Nephron (organoid): Measurements from ENCODE around the gene LY6G5C.

Experiments used
- H3K27ac Mint-ChIP-seq, 3 experiments: 2 replicates each; pipeline ENCODE4 v1.8.0; 2020; ENCODE audit warnings: mixed read lengths in 3 of 3, mild to moderate bottlenecking in 2 of 3, moderate library complexity in 1 of 3
- H3K27me3 Mint-ChIP-seq: 2 replicates; pipeline ENCODE4 v1.8.0; 2021; ENCODE audit warnings: low read depth, mild to moderate bottlenecking, moderate library complexity, mixed read lengths
- H3K36me3 Mint-ChIP-seq: 2 replicates; pipeline ENCODE4 v1.8.0; 2020; ENCODE audit warnings: low read depth, mixed read lengths
- H3K4me1 Mint-ChIP-seq: 2 replicates; pipeline ENCODE4 v1.8.0; 2020; ENCODE audit warnings: mixed read lengths
- H3K4me3 Mint-ChIP-seq, 3 experiments: 2 replicates each; pipeline ENCODE4 v1.8.0; 2020; ENCODE audit warnings: mild to moderate bottlenecking in 3 of 3, mixed read lengths in 3 of 3, moderate library complexity in 2 of 3
- H3K9me3 Mint-ChIP-seq: 2 replicates; pipeline ENCODE4 v1.8.0; 2020; ENCODE audit warnings: mixed read lengths
- TF ChIP-seq, protein P1 (sequence below), 3 experiments: fragments of 200-600 bp; sonication (generic); IDR thresholded peaks; one replicate each; pipeline ENCODE4 v1.5.0; 2021; ENCODE audit warnings: antibody characterized with exemption in 3 of 3; ENCODE audit not compliant: unreplicated experiment in 3 of 3

LY6G5C gene

DNA sequence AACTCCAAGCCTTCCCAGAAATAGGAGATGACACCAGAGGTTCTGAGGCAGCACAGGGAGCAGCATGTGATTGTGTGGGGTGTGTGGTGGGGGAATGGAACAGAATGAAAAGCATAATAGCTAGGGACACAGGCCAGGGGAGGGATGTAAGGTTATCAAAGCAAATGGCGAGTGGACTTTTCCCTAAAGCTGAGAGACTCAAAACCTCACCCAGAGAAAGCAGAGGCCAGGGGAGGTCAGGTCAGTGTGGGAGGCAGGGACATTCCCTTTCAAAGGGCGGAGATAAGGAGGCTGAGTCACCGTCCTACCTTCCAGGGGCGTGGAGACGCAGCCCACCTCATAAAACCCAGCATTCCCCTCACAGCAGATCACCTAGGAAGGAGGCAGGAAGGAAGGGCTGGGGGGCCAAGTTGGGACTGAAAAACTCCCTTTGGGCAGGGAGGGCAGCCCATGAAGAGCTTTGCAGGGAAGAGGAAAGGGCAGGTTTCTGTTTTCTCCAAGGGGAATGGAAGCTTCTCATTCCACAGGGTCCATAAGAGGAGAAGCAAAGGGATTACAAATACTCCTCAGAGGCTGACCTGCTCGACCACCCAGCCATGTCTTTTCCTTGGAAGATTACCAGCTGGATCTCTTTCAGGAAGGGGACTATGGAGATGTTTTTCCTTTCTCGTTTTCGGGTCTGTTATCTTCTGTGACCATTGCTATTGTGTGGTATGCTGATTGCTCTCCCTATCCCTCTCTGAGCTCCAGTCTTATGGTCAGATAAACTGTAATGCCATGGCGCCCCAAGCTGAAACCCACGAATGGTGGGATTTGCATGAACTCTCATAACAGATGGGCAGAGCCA lies 9.6 kb upstream of the LY6G5C start:
- no peaks in the 10 kb centered on the region for H3K9me3 Mint-ChIP-seq
- H3K27me3 Mint-ChIP-seq = no peaks in the 10 kb centered on the region
- H3K4me1 Mint-ChIP-seq = peaks cover 8% of the 10 kb centered on the region
- TF ChIP-seq, protein P1, sequence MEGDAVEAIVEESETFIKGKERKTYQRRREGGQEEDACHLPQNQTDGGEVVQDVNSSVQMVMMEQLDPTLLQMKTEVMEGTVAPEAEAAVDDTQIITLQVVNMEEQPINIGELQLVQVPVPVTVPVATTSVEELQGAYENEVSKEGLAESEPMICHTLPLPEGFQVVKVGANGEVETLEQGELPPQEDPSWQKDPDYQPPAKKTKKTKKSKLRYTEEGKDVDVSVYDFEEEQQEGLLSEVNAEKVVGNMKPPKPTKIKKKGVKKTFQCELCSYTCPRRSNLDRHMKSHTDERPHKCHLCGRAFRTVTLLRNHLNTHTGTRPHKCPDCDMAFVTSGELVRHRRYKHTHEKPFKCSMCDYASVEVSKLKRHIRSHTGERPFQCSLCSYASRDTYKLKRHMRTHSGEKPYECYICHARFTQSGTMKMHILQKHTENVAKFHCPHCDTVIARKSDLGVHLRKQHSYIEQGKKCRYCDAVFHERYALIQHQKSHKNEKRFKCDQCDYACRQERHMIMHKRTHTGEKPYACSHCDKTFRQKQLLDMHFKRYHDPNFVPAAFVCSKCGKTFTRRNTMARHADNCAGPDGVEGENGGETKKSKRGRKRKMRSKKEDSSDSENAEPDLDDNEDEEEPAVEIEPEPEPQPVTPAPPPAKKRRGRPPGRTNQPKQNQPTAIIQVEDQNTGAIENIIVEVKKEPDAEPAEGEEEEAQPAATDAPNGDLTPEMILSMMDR (IDR thresholded peaks at IDR 0.05; ENCODE audit: unreplicated experiment in 3 of 3) = no peak
- peak overlapping the region in 1 of 3 experiments; percentile 62 for H3K27ac Mint-ChIP-seq
- H3K4me3 Mint-ChIP-seq = no peak overlapping the region
- H3K36me3 Mint-ChIP-seq = peaks cover 69% of the 10 kb centered on the region

GRCh38 chr6:31689249-31690110 lies 8.6 kb upstream of the LY6G5C start:
- H3K36me3 Mint-ChIP-seq = peaks cover 66% of the 10 kb centered on the region
- no peak overlapping the region for H3K4me3 Mint-ChIP-seq
- no peaks in the 10 kb centered on the region for H3K27me3 Mint-ChIP-seq
- H3K27ac Mint-ChIP-seq = no peak overlapping the region
- H3K9me3 Mint-ChIP-seq = no peaks in the 10 kb centered on the region
- H3K4me1 Mint-ChIP-seq = peaks cover 8% of the 10 kb centered on the region
- TF ChIP-seq, protein P1 (IDR thresholded peaks at IDR 0.05; ENCODE audit: unreplicated experiment in 3 of 3) = peak in 2 of 3 experiments; percentile 13 to 30

DNA sequence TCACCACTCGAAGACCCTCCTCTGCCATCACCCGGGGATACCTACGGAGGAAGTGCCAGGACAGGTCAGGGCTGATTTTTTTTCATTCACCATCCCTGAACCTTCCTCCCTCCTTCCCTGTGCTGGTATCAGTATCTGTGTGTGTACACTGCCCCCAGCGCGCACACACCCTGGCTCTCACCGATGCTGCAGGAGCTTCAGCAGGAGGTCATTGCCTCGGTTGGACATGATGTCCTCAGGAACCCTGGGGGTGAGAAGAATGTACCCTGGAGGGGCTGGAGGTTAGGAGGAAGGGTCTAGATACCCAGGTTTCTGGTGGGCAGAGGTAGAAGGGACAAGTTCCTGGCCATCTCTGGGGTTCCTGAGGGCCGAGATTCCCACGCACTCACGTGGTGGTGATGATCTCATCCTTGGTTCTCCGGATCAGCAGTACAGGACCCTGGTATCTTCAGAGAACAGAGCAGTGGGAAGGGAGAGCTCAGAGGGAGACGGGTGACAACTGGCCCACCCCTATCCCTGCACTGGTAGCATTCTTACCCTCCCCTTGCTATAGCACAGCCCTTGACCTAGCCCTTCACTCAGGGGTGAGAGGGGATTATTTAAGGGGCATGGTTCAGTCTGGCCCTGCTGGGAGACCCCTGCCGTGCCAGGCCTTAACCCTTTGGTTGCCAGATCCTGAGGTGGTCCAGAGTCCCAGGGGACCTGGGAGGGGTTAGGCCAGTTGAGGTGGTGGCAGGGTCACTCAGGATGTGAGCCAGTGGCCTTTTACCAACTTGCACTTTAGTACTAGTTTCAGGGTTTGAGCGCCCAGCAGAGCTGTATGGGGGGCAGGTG lies 7.2 kb upstream of the LY6G5C start:
- H3K36me3 Mint-ChIP-seq = peaks cover 59% of the 10 kb centered on the region
- H3K4me1 Mint-ChIP-seq = peaks cover 17% of the 10 kb centered on the region
- H3K9me3 Mint-ChIP-seq = no peaks in the 10 kb centered on the region
- H3K4me3 Mint-ChIP-seq = no peak overlapping the region
- no peak overlapping the region for H3K27ac Mint-ChIP-seq
- TF ChIP-seq, protein P1 (IDR thresholded peaks at IDR 0.05; ENCODE audit: unreplicated experiment in 3 of 3) = no peak
- H3K27me3 Mint-ChIP-seq = no peaks in the 10 kb centered on the region

DNA sequence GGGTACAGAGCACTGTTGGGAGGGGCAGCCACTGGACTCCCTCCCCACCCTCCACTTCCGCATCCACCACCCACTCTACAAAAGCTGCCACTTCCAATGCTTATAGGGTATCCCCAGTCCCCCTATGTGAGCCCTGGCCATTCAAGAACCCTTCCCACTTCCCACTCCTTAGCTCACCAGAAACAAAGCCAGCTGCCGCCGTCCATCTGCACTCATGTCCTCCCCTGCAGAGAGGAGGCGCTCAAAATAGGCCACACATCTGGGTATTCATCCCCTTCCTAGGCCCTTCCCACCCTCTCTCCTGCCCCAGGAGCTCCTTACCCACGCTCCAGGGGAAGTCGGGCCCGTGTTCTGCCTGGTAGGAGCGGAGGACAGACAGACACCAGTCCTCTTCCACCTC lies 6.5 kb upstream of the LY6G5C start:
- Mint-ChIP-seq H3K27ac (peak overlapping the region in 1 of 3 experiments; percentile 37), H3K4me1 (peaks cover 18% of the 10 kb centered on the region), H3K9me3 (no peaks in the 10 kb centered on the region), H3K36me3 (peaks cover 52% of the 10 kb centered on the region), H3K27me3 (no peaks in the 10 kb centered on the region), H3K4me3 (no peak overlapping the region)
- TF ChIP-seq, protein P1 (IDR thresholded peaks at IDR 0.05; ENCODE audit: unreplicated experiment in 3 of 3) = no peak

DNA sequence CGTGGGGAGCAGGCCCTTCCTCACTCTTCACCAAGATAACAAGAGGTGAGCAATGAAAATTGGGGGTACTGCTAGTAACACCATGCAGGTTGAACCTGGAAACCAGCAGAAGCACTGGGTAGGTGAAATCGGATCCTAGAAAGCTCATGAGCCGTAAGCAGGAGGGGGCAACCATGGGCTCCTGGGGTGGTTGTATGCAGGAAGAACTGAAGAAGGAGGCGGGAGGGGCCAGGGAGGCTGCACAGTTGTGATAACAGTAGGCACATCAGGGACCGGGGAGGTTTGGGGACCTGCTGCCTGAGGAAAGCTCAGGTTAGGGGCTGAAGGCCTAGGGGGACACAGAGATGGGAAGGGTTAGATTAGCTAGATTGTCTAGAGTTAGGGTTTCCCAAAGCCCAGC lies 5.6 kb upstream of the LY6G5C start:
- H3K36me3 Mint-ChIP-seq = peaks cover 46% of the 10 kb centered on the region
- H3K4me3 Mint-ChIP-seq = no peak overlapping the region
- no peaks in the 10 kb centered on the region for H3K9me3 Mint-ChIP-seq
- peaks cover 21% of the 10 kb centered on the region for H3K4me1 Mint-ChIP-seq
- TF ChIP-seq, protein P1 (IDR thresholded peaks at IDR 0.05; ENCODE audit: unreplicated experiment in 3 of 3) = no peak
- H3K27ac Mint-ChIP-seq = no peak overlapping the region
- H3K27me3 Mint-ChIP-seq = no peaks in the 10 kb centered on the region
